SK-N-SH (cell line): Measurements from ENCODE around the gene ANKRD11. TPM values are rescaled to one million over a fixed set of nuclear protein-coding genes. Genes with fewer than 3 reads are reported as not detected.

Source experiments
- CTCF ChIA-PET: fragments of 300-600, 350-600 bp; formaldehyde crosslinking; extraction: SDS; loops from one replicate; lab custom pipeline; 2021; lab: Yijun Ruan, JAX
- POLR2A ChIA-PET: fragments of 350-600 bp; sonication (Branson Sonifier 250); formaldehyde crosslinking; extraction: SDS; loops from one replicate; lab custom pipeline; 2020; ENCODE audit warnings: antibody characterized with exemption, inconsistent platforms; lab: Yijun Ruan, JAX
- DNase-seq: peaks from one replicate; pipeline ENCODE4 v3.0.0; 2012
- H2AFZ ChIP-seq: fragments of 200-600 bp; sonication (generic); 2 replicates; pipeline ENCODE4 v1.8.1; 2016; ENCODE audit warnings: antibody characterized with exemption, mild to moderate bottlenecking, low read depth
- H3F3A ChIP-seq: fragments of 200-600 bp; sonication (generic); replicated peaks from 2 replicates; pipeline ENCODE3; 2016; ENCODE audit warnings: antibody characterized with exemption, mild to moderate bottlenecking; ENCODE audit not compliant: insufficient read depth
- H3K27ac ChIP-seq, 2 experiments: fragments of 200-500 bp in 1 of 2; fragments of 200-600 bp in 1 of 2; sonication (Bioruptor generic) in 1 of 2; sonication (generic), shearing (Covaris generic) in 1 of 2; 2 replicates each; pipeline versions ENCODE4 v1.5.1 to v1.6.1; 2014 to 2016; ENCODE audit warnings: low read depth in 2 of 2, inconsistent platforms in 1 of 2, low read length in 1 of 2, mild to moderate bottlenecking in 1 of 2, mixed read lengths in 1 of 2
- H3K27me3 ChIP-seq: fragments of 200-600 bp; sonication (generic), shearing (Covaris generic); 2 replicates; pipeline ENCODE4 v1.6.1; 2016; ENCODE audit warnings: mixed run types; ENCODE audit not compliant: insufficient read depth
- H3K36me3 ChIP-seq, 2 experiments: fragments of 200-500 bp in 1 of 2; fragments of 200-600 bp in 1 of 2; sonication (Bioruptor generic) in 1 of 2; sonication (generic) in 1 of 2; replicated peaks in 1 of 2; 2 replicates each; pipeline versions ENCODE3 to v1.5.1; 2014 to 2016; ENCODE audit warnings: low read length in 1 of 2, mild to moderate bottlenecking in 1 of 2; ENCODE audit not compliant: insufficient read depth in 2 of 2, control insufficient read depth in 1 of 2
- H3K4me1 ChIP-seq, 2 experiments: fragments of 200-500 bp in 1 of 2; fragments of 200-600 bp in 1 of 2; sonication (Bioruptor generic) in 1 of 2; sonication (generic), shearing (Covaris generic) in 1 of 2; 2 replicates each; pipeline versions ENCODE4 v1.5.1 to v1.6.1; 2014 to 2016; ENCODE audit warnings: low read depth in 1 of 2, low read length in 1 of 2, mixed run types in 1 of 2; ENCODE audit not compliant: insufficient read depth in 2 of 2, control insufficient read depth in 1 of 2
- H3K4me2 ChIP-seq: fragments of 200-600 bp; sonication (generic), shearing (Covaris generic); 2 replicates; pipeline ENCODE4 v1.6.1; 2017; ENCODE audit warnings: mixed run types
- H3K4me3 ChIP-seq, 2 experiments: fragments of 200-500 bp in 1 of 2; fragments of 200-600 bp in 1 of 2; sonication (Bioruptor generic) in 1 of 2; sonication (generic), shearing (Covaris generic) in 1 of 2; 2 replicates each; pipeline versions ENCODE4 v1.5.1 to v1.8.1; 2014 to 2016; ENCODE audit warnings: low read depth in 2 of 2, inconsistent platforms in 1 of 2, low read length in 1 of 2, mild to moderate bottlenecking in 1 of 2, mixed read lengths in 1 of 2, moderate library complexity in 1 of 2
- H3K79me2 ChIP-seq: fragments of 200-600 bp; sonication (generic); 2 replicates; pipeline ENCODE4 v1.8.1; 2017; ENCODE audit warnings: mild to moderate bottlenecking; ENCODE audit not compliant: insufficient read depth
- H3K9ac ChIP-seq: fragments of 200-600 bp; sonication (generic); 2 replicates; pipeline ENCODE4 v1.6.1; 2017; ENCODE audit warnings: mixed run types
- H3K9me2 ChIP-seq: fragments of 200-600 bp; sonication (generic); 2 replicates; pipeline ENCODE4 v1.6.1; 2017; ENCODE audit warnings: mixed run types
- H3K9me3 ChIP-seq: fragments of 200-600 bp; sonication (generic); 2 replicates; pipeline ENCODE4 v1.6.1; 2017; ENCODE audit warnings: mixed run types, mild to moderate bottlenecking, moderate library complexity
- H4K20me1 ChIP-seq: fragments of 200-600 bp; sonication (generic); 2 replicates; pipeline ENCODE4 v1.6.1; 2017; ENCODE audit warnings: mild to moderate bottlenecking, mixed run types; ENCODE audit not compliant: insufficient read depth
- CTCF ChIP-seq: fragments of 200-600 bp; sonication (generic); IDR thresholded peaks from 2 replicates; pipeline ENCODE4 v1.6.1; 2017; ENCODE audit warnings: antibody characterized with exemption, mild to moderate bottlenecking, moderate library complexity
- ELF1 ChIP-seq: IDR thresholded peaks from 2 replicates; pipeline ENCODE4 v1.4.0; 2012
- EZH2phosphoT487 ChIP-seq: fragments of 200-600 bp; sonication (generic); IDR thresholded peaks from 2 replicates; pipeline ENCODE4 v1.6.1; 2017; ENCODE audit warnings: low read depth, mixed run types, mild to moderate bottlenecking, antibody characterized with exemption, moderate library complexity, borderline replicate concordance
- FOXJ3 ChIP-seq: sonication (generic); formaldehyde crosslinking; IDR thresholded peaks from 2 replicates; pipeline ENCODE4 v1.5.1; 2020; ENCODE audit warnings: mild to moderate bottlenecking, missing genetic modification reagents
- FOXM1 ChIP-seq: IDR thresholded peaks from 2 replicates; pipeline ENCODE4 v1.4.0; 2012; ENCODE audit warnings: low read depth, mild to moderate bottlenecking
- GABPA ChIP-seq: IDR thresholded peaks from 2 replicates; pipeline ENCODE4 v1.4.0; 2012; ENCODE audit warnings: low read depth, mild to moderate bottlenecking
- GATA2 ChIP-seq: sonication (generic); formaldehyde crosslinking; IDR thresholded peaks from 2 replicates; pipeline ENCODE4 v1.5.0; 2020; ENCODE audit warnings: mild to moderate bottlenecking, missing genetic modification reagents
- JUND ChIP-seq: IDR thresholded peaks from 2 replicates; pipeline ENCODE4 v1.4.0; 2012
- MEF2A ChIP-seq: IDR thresholded peaks from 2 replicates; pipeline ENCODE4 v1.4.0; 2012; ENCODE audit warnings: low read depth, borderline replicate concordance
- MXI1 ChIP-seq: IDR thresholded peaks from 2 replicates; pipeline ENCODE4 v1.6.1; 2012; ENCODE audit warnings: mild to moderate bottlenecking, low read depth, low read length, improper control_type of control experiment
- RCOR1 ChIP-seq: fragments of 150-350 bp; IDR thresholded peaks from 2 replicates; pipeline ENCODE4 v1.6.1; 2017; ENCODE audit warnings: antibody characterized with exemption, low read length
- RFX5 ChIP-seq: IDR thresholded peaks from 2 replicates; pipeline ENCODE4 v1.6.1; 2012; ENCODE audit warnings: mild to moderate bottlenecking, improper control_type of control experiment, low read length
- RXRA ChIP-seq: IDR thresholded peaks from 2 replicates; pipeline ENCODE4 v1.4.0; 2012; ENCODE audit warnings: low read depth, mild to moderate bottlenecking, borderline replicate concordance
- SIN3A ChIP-seq: IDR thresholded peaks from 2 replicates; pipeline ENCODE4 v1.6.1; 2012; ENCODE audit warnings: low read depth, mild to moderate bottlenecking, low read length, moderate library complexity, borderline replicate concordance
- TAF1 ChIP-seq: IDR thresholded peaks from 2 replicates; pipeline ENCODE4 v1.6.1; 2012; ENCODE audit warnings: low read depth, mild to moderate bottlenecking, low read length, moderate library complexity, borderline replicate concordance
- TCF12 ChIP-seq: IDR thresholded peaks from 2 replicates; pipeline ENCODE4 v1.4.0; 2012
- TEAD4 ChIP-seq: IDR thresholded peaks from 2 replicates; pipeline ENCODE4 v1.4.0; 2012; ENCODE audit warnings: mild to moderate bottlenecking, borderline replicate concordance; ENCODE audit not compliant: insufficient read depth
- WGBS: methylation state at CpG from one replicate; pipeline ENCODE4 v1.1.6; 2017; ENCODE audit warnings: low lambda C conversion rate; 5-methylcytosine and 5-hydroxymethylcytosine counted together
- polyA plus RNA-seq, 3 experiments: library from polyadenylated mRNA; depleted of rRNA; stranded (reverse); fragments of >200 nt; gene quantifications; 2 replicates each; pipeline ENCODE4 v1.2.3, GENCODE V29; 2012
- TF ChIP-seq, protein P1 (sequence below): IDR thresholded peaks from 2 replicates; pipeline ENCODE4 v1.6.1; 2012; ENCODE audit warnings: mild to moderate bottlenecking, low read depth, low read length, moderate library complexity
- TF ChIP-seq, protein P2 (sequence below): fragments of 150-350 bp; IDR thresholded peaks from 2 replicates; pipeline ENCODE4 v1.6.1; 2016; ENCODE audit warnings: mild to moderate bottlenecking, low read depth, low read length
- TF ChIP-seq, protein P3 (sequence below): IDR thresholded peaks from 2 replicates; pipeline ENCODE4 v1.4.0; 2012; ENCODE audit warnings: low read depth

Gene ANKRD11
- polyA plus RNA-seq, 1 of the 3 experiments (the other 2 are of a cell fraction): 50.2 TPM

DNA sequence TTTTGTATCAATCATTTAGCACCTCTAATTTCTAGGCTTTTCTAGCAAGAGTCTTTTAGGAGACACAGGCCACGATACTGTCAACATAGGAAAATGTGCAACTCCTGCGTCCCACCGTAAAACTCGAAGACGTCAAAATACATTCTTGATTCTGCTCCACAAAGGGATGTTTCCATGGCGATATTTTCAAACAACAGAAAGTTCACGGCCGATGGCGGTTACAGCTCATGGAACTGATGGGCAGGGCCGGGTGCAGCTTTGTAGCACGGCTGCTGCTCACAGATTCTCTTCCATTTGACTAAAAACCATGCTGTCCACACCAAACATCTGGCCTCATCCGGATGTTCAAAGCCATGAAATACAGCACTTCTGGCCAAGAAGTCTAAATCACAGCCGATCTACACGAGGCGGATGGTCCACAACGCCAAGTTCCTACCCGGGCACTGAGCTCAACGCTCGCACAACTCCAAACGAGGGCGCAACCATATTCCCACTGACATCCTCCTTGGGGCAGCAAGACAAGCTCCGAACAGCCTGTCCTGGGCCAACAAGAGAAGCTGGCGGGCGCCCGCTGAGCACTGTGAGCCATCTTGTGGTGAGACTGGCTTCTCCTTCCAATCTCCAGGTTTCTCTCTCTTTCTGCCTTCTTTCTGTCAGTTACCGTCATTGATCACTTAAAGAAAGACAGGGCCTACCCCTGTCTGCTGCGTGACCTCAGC is 193.0 kb downstream of the ANKRD11 start:
- Histone ChIP-seq H3K4me1 (peaks cover 8 to 20% of the 10 kb centered on the region in 2 experiments; a peak in 3 of 4 replicates), H3F3A (peaks cover 13% of the 10 kb centered on the region), H3K79me2 (peaks cover 77% of the 10 kb centered on the region), H4K20me1 (peaks cover 82% of the 10 kb centered on the region), H3K4me2 (no peak overlapping the region), H3K9me3 (no peaks in the 10 kb centered on the region), H3K4me3 (no peak overlapping the region), H2AFZ (no peak overlapping the region), H3K27me3 (no peaks in the 10 kb centered on the region), H3K36me3 (peaks cover 4 to 10% of the 10 kb centered on the region in 2 experiments), H3K9ac (no peak overlapping the region)
- DNase-seq: no peak
- POLR2A ChIA-PET: no interaction called here
- CTCF ChIA-PET: interaction anchor here (1.0 to 1.8 kb wide), 3 partner anchors 8 to 211 kb away, joined by 3 to 8 read pairs (median 3); partner anchors contain the start of gene SPG7
- TF ChIP-seq TCF12: no peak
- TF ChIP-seq MXI1: no peak
- no peak for TF ChIP-seq CTCF
- no peak for TF ChIP-seq GATA2 (CRISPR knock-in tag)
- no peak for TF ChIP-seq GABPA
- TF ChIP-seq, protein P1, sequence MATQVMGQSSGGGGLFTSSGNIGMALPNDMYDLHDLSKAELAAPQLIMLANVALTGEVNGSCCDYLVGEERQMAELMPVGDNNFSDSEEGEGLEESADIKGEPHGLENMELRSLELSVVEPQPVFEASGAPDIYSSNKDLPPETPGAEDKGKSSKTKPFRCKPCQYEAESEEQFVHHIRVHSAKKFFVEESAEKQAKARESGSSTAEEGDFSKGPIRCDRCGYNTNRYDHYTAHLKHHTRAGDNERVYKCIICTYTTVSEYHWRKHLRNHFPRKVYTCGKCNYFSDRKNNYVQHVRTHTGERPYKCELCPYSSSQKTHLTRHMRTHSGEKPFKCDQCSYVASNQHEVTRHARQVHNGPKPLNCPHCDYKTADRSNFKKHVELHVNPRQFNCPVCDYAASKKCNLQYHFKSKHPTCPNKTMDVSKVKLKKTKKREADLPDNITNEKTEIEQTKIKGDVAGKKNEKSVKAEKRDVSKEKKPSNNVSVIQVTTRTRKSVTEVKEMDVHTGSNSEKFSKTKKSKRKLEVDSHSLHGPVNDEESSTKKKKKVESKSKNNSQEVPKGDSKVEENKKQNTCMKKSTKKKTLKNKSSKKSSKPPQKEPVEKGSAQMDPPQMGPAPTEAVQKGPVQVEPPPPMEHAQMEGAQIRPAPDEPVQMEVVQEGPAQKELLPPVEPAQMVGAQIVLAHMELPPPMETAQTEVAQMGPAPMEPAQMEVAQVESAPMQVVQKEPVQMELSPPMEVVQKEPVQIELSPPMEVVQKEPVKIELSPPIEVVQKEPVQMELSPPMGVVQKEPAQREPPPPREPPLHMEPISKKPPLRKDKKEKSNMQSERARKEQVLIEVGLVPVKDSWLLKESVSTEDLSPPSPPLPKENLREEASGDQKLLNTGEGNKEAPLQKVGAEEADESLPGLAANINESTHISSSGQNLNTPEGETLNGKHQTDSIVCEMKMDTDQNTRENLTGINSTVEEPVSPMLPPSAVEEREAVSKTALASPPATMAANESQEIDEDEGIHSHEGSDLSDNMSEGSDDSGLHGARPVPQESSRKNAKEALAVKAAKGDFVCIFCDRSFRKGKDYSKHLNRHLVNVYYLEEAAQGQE: no peak
- TF ChIP-seq JUND: no peak
- TF ChIP-seq, protein P2, sequence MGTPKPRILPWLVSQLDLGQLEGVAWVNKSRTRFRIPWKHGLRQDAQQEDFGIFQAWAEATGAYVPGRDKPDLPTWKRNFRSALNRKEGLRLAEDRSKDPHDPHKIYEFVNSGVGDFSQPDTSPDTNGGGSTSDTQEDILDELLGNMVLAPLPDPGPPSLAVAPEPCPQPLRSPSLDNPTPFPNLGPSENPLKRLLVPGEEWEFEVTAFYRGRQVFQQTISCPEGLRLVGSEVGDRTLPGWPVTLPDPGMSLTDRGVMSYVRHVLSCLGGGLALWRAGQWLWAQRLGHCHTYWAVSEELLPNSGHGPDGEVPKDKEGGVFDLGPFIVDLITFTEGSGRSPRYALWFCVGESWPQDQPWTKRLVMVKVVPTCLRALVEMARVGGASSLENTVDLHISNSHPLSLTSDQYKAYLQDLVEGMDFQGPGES: no peak
- TF ChIP-seq RXRA: no peak
- no peak for TF ChIP-seq ELF1
- TF ChIP-seq TAF1: no peak
- no peak for TF ChIP-seq TEAD4
- no peak for TF ChIP-seq MEF2A
- no peak for TF ChIP-seq FOXJ3 (CRISPR knock-in tag)
- TF ChIP-seq RCOR1: no peak
- no peak for TF ChIP-seq SIN3A
- no peak for TF ChIP-seq EZH2phosphoT487
- TF ChIP-seq, protein P3, sequence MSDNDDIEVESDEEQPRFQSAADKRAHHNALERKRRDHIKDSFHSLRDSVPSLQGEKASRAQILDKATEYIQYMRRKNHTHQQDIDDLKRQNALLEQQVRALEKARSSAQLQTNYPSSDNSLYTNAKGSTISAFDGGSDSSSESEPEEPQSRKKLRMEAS: no peak
- TF ChIP-seq RFX5: no peak
- no peak for TF ChIP-seq FOXM1
- TF ChIP-seq, all 33 proteins: peak for 0
- no peaks in the 10 kb centered on the region for H3K9me2 ChIP-seq
- WGBS: 95% methylated on average over 27 of the region's 27 CpGs
- no peak overlapping the region for H3K27ac ChIP-seq
